Esophagus squamous epithelium (tissue), 4 donors: ENCODE results near the gene TCF15.

Experiments
- CTCF ChIP-seq, 6 experiments: fragments of 450-650 bp in 4 of 6; fragments of 200-600 bp in 2 of 6; sonication (generic) in 2 of 6; IDR thresholded peaks; one replicate each; pipeline ENCODE4 v1.5.1; 2016 to 2019; ENCODE audit warnings: antibody characterized with exemption in 6 of 6, mild to moderate bottlenecking in 4 of 6, moderate library complexity in 4 of 6
- POLR2A ChIP-seq, 4 donors: fragments of 450-650 bp; IDR thresholded peaks; one replicate each; pipeline ENCODE4 v1.6.1; 2017; ENCODE audit warnings: antibody characterized with exemption in 4 of 4, mild to moderate bottlenecking in 4 of 4, moderate library complexity in 3 of 4

GRCh38 chr20:623704-624103 is 13.6 kb upstream of the TCF15 start:
- TF ChIP-seq POLR2A (IDR thresholded peaks at IDR 0.05) (no peak), CTCF (IDR thresholded peaks at IDR 0.05) (no peak)
